AG10803 (cell line): Measurements from ENCODE around the gene TRUB1.
A peak's percentile ranks its signal among the peaks of the same experiment; 100 is the strongest.

ENCODE experiments used
- DNase-seq: peaks from one replicate; pipeline ENCODE4 v3.0.0; 2010; ENCODE audit warnings: low read depth
- H3K4me3 ChIP-seq: 2 replicates; pipeline ENCODE4 v1.5.1; 2011; ENCODE audit warnings: mild to moderate bottlenecking, low read length, control low read depth
- TF ChIP-seq, protein P1 (sequence below): conservative IDR thresholded peaks from 2 replicates; pipeline ENCODE4 v1.5.1; 2011; ENCODE audit warnings: mild to moderate bottlenecking, low read length, control low read depth, inconsistent platforms

TRUB1 gene

DNA sequence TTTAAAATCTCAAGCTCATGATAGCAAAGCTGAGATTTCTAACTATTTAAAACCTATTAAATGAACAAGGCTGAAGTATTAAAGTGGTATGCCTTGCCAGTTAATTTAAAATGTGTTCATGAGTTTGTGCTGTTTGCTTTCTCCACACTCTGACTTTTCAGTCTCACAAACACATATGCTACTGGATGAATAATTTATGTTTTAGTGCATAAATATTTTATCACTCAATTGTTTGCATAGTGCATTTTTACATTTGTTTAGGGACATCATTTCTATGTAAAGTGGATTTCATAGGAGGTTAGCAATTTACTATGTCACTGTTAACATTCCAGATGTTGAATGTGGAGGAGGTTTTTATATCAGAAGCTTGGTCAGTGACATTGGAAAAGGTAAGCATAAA lies 36.0 kb downstream of the TRUB1 start:
- TF ChIP-seq, protein P1, sequence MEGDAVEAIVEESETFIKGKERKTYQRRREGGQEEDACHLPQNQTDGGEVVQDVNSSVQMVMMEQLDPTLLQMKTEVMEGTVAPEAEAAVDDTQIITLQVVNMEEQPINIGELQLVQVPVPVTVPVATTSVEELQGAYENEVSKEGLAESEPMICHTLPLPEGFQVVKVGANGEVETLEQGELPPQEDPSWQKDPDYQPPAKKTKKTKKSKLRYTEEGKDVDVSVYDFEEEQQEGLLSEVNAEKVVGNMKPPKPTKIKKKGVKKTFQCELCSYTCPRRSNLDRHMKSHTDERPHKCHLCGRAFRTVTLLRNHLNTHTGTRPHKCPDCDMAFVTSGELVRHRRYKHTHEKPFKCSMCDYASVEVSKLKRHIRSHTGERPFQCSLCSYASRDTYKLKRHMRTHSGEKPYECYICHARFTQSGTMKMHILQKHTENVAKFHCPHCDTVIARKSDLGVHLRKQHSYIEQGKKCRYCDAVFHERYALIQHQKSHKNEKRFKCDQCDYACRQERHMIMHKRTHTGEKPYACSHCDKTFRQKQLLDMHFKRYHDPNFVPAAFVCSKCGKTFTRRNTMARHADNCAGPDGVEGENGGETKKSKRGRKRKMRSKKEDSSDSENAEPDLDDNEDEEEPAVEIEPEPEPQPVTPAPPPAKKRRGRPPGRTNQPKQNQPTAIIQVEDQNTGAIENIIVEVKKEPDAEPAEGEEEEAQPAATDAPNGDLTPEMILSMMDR: no peak
- H3K4me3 ChIP-seq: no peak overlapping the region
- DNase-seq: no peak

DNA sequence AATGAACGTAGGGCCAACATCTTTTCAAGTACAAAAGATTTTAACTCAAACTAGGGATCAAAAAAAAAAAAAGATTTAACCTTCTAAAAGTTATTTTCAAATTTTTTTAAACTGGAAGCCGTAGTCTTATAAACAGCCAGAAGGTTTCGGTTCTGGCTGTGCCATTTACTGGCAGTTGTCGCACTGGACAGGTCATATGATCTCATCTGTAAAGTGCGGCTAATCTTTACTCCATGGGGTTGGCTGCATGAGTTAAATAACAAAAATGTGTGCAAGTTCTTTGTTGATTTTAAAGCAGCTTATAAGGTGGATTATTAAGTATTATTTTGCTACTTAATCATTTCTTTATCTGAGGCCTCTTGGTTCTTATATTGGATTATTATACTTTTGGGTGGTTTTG lies 36.6 kb downstream of the TRUB1 start:
- no peak overlapping the region for H3K4me3 ChIP-seq
- TF ChIP-seq, protein P1: no peak
- no peak for DNase-seq

DNA sequence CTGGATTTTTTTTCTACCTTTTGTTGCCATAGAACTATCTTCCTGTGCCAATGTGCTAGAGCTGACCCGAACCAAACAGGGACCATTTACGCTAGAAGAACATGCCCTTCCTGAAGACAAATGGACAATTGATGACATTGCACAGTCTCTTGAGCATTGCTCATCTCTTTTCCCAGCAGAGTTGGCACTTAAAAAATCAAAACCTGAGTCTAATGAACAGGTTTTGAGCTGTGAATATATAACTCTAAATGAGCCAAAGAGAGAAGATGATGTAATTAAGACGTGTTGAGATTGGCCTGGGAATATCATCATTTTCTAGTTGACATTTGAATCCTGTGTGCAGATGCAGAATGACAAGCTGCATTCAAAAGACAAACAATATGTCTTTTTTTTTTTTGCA lies 37.1 kb downstream of the TRUB1 start:
- TF ChIP-seq, protein P1: no peak
- H3K4me3 ChIP-seq: no peak overlapping the region
- no peak for DNase-seq

DNA sequence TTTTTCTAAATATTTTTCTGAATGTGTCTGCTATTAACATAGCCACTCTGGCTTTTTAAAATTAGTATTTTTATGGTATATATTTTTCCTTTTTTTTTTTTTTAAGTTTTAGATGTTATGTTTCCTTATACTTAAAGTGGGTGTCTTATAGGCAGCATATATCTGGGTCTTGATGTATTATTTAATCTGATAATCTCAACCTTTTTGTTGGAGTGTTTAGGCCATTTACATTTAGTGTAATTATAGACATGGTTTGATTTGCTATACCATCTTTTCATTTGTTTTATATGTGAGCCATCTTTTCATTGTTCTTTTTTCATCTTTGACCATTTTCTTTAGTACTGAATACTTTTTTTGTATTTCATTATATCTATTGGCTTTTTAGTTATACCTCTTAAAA lies 45.0 kb downstream of the TRUB1 start:
- no peak overlapping the region for H3K4me3 ChIP-seq
- TF ChIP-seq, protein P1: no peak
- no peak for DNase-seq

DNA sequence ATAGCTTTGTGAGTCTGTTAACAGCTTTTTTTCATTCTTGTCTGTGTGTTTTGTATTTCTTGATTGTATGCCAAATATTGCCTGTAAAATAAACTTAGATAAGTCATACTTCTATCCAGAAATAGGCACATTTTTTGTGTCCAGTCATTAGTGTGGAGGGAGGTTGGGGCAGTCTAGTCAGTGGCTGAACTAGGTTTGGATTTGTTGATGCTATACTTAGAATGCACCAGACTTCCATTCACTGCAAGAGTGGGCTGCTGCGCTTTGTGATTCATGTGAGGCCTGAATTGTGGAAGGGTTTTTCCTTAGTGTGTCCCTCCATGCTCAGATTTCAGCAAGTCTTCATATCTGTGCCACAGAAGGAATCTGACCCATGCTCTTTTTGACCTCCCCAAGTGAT lies 50.0 kb downstream of the TRUB1 start:
- no peak overlapping the region for H3K4me3 ChIP-seq
- peak; percentile 26 for DNase-seq
- TF ChIP-seq, protein P1: no peak

DNA sequence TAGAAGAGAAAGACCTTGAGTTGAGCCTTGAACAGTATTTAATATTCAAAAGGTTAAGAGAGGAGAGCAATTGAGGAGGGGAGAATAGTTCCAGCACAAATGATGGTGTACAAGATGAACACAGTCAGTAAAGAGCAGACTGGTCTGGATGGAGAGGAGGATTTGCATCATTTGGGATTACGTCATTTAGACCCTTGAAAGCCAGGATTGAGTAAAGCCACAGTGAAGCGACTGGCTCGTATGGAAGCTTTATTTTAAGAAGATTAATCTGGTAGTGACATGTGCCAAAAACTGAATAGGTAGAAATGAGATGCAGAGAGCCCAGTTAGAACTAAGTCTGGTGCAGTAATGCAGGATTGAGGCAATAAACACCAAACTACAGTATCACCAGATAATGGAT lies 52.6 kb downstream of the TRUB1 start:
- H3K4me3 ChIP-seq: no peak overlapping the region
- TF ChIP-seq, protein P1: no peak
- DNase-seq: no peak

DNA sequence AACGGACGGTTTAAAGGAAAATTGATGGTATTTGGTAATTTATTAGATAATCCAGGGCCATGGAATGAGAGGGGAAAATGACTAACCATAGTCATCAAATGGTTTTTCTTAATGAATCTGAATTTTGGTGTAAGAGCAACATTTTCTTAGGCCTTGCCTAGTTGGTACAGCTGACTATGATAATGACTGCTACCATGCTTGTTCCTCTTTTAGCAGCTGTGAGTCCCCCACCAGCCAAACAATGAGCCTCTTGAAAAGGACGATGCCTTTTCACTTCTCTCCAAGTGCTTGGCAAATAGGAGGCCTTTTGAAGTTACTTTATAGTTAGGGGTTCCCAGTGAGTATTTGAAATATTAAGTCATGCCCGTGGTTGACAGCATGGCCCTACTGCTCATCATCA lies 53.0 kb downstream of the TRUB1 start:
- no peak overlapping the region for H3K4me3 ChIP-seq
- TF ChIP-seq, protein P1: no peak
- no peak for DNase-seq
